HEK293T (cell line): Measurements from ENCODE around the gene CFDP1.

Experiments
- BHLHE40 ChIP-seq: fragments of 450-650 bp; IDR thresholded peaks from 2 replicates; pipeline ENCODE4 v1.6.1; 2016; ENCODE audit warnings: mild to moderate bottlenecking, moderate library complexity, borderline replicate concordance
- CTBP1 ChIP-seq: fragments of 450-650 bp; IDR thresholded peaks from 2 replicates; pipeline ENCODE4 v1.6.1; 2016; ENCODE audit warnings: borderline replicate concordance
- ELF4 ChIP-seq: fragments of 450-650 bp; IDR thresholded peaks from 2 replicates; pipeline ENCODE4 v1.6.1; 2017; ENCODE audit warnings: antibody characterized with exemption
- FOXA1 ChIP-seq: fragments of 450-650 bp; IDR thresholded peaks from 2 replicates; pipeline ENCODE4 v1.6.1; 2016; ENCODE audit warnings: mild to moderate bottlenecking
- NFRKB ChIP-seq: fragments of 450-650 bp; IDR thresholded peaks from 2 replicates; pipeline ENCODE4 v1.6.1; 2016; ENCODE audit warnings: mild to moderate bottlenecking, moderate library complexity
- SUZ12 ChIP-seq: fragments of 450-650 bp; IDR thresholded peaks from 2 replicates; pipeline ENCODE4 v1.6.1; 2016; ENCODE audit warnings: mild to moderate bottlenecking

DNA sequence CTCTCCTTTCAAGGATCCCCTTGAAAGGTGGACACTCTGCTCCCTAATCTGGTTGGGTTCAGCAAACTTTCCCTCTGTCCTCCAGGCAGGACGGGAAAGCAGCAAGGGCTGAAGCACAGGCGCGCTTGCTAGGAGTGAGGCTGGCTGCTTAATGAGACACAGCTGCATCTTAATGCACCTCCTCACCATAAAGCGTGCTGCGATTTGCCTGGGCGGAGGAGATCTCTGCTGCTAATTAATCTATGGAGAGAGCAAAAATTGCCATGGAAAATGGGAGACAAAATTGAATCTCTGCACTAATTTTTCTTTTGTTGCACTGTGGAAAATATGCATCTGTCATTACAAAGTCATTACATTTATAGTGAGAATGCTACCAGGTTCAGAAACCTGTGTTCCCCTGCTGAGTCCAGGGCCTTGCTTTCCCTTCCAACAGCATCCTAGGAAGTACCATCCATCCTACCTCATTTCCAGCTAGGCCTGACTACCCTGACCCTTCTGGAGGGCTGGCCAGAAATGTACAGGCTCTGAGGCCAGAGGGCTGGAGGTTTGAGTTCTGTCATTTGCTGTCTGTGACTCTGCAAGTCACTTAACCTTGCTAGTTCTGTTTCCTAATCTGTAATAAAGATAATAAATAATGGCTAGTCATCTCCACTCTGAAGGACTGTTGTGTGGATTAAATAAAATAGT is 138.4 kb downstream of the CFDP1 start:
- TF ChIP-seq FOXA1: no peak
- TF ChIP-seq SUZ12: no peak
- no peak for TF ChIP-seq NFRKB
- no peak for TF ChIP-seq BHLHE40
- no peak for TF ChIP-seq ELF4
- no peak for TF ChIP-seq CTBP1
